Epithelial cell of esophagus (primary cell): Measurements from ENCODE around the gene AAMP.

ENCODE experiments used
- DNase-seq: peaks from one replicate; pipeline ENCODE4 v3.0.0; 2010; ENCODE audit warnings: low read depth
- H3K4me3 ChIP-seq: 2 replicates; pipeline ENCODE4 v1.5.1; 2011; ENCODE audit warnings: mild to moderate bottlenecking, low read length, control low read depth
- CTCF ChIP-seq: IDR thresholded peaks from 2 replicates; pipeline ENCODE4 v1.5.1; 2011; ENCODE audit warnings: low read depth, mild to moderate bottlenecking, low read length, control low read depth, inconsistent platforms; ENCODE audit not compliant: insufficient read depth; ENCODE audit errors: missing control alignments

The AAMP gene

GRCh38 chr2:218280260-218280870, 10.4 kb upstream of the AAMP start:
- TF ChIP-seq CTCF, result no peak
- no peak overlapping the region for H3K4me3 ChIP-seq
- DNase-seq, result no peak

DNA sequence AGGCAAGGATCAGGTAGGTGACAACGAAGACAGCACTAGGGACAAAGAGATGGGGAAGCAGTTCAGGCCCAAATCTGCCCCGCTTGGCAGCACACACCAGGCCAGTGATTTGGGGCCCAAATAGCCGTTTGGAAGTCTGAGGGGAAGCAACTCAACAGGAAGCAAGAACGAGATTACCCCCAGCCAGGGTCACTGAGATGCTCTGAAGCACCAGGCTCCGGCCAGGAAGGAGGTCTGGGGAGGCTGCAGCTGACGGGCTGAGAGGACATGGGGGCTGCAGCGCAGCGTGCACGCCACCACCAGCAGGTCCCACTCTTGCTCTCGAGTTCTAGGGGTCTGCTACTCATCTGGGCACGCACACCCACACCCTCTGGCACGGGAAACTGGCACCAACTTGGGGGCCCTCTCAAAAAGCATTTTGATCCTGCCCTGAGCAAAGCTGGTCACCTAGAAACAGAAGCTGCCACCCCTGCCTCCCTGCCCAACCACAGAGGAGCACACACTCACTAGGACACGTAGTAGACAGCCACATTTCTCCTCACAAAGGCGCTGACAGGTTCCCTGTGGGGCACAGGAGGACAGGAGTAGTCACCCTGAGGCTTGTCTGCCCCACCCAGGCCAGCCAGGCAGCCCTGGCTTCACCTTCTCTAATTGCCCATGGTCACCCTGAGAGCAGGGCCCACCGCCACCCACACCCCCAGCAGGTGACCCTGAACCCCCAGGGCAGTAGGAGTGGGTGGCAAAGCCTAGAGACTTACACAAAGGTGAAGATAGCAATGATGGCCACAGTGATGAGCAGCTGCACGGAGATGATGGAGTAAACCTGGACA, 8.8 kb upstream of the AAMP start:
- no peak for TF ChIP-seq CTCF
- H3K4me3 ChIP-seq, result no peak overlapping the region
- DNase-seq, result no peak

GRCh38 chr2:218277921-218278320, 8.0 kb upstream of the AAMP start:
- DNase-seq, result no peak
- no peak overlapping the region for H3K4me3 ChIP-seq
- TF ChIP-seq CTCF, result no peak

DNA sequence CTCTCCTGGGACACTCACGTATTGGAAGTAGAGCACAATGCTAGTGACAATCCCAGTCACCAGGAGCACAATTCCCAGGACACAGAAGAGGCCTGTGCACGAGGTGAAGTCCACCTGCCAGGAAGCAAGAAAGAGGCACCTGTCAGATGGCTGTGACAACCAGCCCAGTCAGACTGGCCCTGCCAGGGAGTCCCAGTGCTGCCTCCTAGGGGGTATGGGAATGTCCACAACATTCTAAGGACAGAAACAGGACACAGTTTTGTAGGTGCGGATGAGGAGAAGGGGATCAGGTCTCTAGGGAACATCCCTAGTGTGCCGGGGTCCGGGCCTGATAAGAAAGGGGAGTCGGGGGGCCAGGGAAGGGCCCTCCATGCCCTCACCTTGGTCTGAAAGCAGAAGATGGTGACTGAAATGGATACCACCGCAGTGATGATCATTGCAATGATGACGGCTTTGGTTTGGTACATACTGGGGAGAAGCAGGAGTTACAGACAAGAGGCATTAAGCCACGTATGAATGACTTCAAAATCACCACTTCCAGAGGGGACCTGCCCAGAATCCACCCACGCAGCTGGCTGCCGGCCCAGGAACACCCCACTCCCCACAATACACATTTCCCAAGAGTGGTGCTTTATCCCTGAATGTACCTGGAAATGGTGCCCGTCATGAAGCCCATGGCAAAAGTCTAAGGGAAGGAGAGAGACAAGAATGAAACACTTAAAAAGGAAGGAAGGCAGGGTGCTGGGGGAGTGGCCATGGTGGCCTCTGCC, 7.2 kb upstream of the AAMP start:
- H3K4me3 ChIP-seq, result no peak overlapping the region
- DNase-seq, result no peak
- TF ChIP-seq CTCF, result peak; percentile 39

DNA sequence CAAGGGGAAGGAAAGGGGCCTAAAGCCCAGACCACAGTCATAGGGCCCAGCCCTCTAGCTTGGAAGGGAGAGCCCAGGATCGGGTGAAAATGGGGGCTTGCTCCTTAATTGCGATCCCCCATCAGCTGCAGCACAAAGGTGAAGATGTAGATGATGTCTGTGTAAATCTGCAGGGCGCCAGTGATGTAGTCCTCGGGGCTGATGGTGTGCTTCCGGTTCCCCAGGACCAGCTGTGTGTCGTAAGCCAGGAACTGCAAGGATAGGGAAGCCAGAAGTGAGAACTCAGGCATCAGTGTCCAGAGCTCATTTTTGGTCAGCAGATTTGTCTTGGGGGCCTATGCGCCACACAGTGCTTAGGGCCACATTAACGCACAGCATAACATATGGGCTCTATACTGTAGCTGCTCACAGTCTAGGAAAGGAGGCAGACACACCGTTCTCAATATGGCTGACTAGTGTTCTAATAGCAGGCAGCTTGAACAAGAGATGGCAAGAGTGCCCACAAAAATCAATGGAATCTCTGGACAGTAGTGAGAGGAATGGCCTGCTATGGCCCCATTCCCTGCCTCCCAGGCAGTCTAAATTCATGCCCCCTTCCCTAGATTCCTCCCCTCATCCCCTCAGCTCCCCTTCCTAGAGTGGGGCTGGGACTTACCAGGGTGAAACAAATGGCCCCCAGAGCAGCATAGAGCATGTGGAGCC, 5.6 kb upstream of the AAMP start:
- no peak for TF ChIP-seq CTCF
- H3K4me3 ChIP-seq, result no peak overlapping the region
- no peak for DNase-seq

- no peak overlapping the region for H3K4me3 ChIP-seq
- no peak for TF ChIP-seq CTCF
- no peak for DNase-seq
Observed at GRCh38 chr2:218274586-218274985, 4.6 kb upstream of the AAMP start.
